Measurements from ENCODE around the gene DNAJC12.

Gene DNAJC12

DNA sequence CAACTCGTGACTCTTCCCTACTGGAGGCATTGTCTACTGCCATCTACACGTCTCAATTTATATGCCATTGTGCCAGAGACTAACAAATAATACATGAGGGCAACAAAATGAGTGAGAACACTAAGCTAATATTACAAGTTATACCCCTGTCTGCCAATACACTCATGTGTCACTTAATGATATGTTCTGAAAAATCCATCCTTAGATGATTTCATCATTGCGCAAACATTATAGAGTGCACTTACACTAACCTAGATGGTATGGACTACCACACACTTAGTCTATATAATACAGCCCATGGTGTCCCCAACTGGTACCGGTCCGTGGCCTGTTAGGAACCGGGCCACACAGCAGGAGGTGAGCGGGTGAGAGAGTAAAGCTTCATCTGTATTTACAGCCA, 77.7 kb downstream of the DNAJC12 start:
- DNase-seq = no peak

Measured in stimulated activated CD4-positive, alpha-beta T cell treated with anti-CD3 and anti-CD28 coated beads, Interleukin-1b, Interleukin-23, amount 100 ng/mL, for 48 hours (primary cell).